ENCODE data around the gene INTS7.
"Not testable (repeated sequence)": the region's sequence is repeated elsewhere in the genome, so short reads cannot be mapped to it uniquely, and the experiment has no call there.

The INTS7 gene

GRCh38 chr1:212035835-212036605 is 663 bp upstream of the INTS7 start:
- no peak for DNase-seq

GRCh38 chr1:212034516-212035122 is 738 bp downstream of the INTS7 start:
- DNase-seq: peak; percentile 8

GRCh38 chr1:212030936-212031528 is 4.3 kb downstream of the INTS7 start:
- peak; percentile 39 for DNase-seq

- not testable (repeated sequence) for DNase-seq
These were observed 7.6 kb downstream of the INTS7 start for GRCh38 chr1:212027727-212028126.

GRCh38 chr1:212024469-212025149 is 10.7 kb downstream of the INTS7 start:
- DNase-seq: no peak

- not testable (repeated sequence) for DNase-seq
These were observed 12.4 kb downstream of the INTS7 start for GRCh38 chr1:212022908-212023307.

GRCh38 chr1:212021563-212021962 is 13.8 kb downstream of the INTS7 start:
- DNase-seq: no peak

GRCh38 chr1:212020975-212021374 is 14.4 kb downstream of the INTS7 start:
- no peak for DNase-seq

GRCh38 chr1:212013672-212014071 is 21.7 kb downstream of the INTS7 start:
- DNase-seq: no peak

- peak; percentile 78 for DNase-seq
These were observed 23.2 kb downstream of the INTS7 start for GRCh38 chr1:212012034-212012740.

GRCh38 chr1:212010004-212010403 is 25.4 kb downstream of the INTS7 start:
- DNase-seq: no peak

GRCh38 chr1:212009561-212009960 is 25.8 kb downstream of the INTS7 start:
- DNase-seq: no peak

- no peak for DNase-seq
These were observed 27.5 kb downstream of the INTS7 start for GRCh38 chr1:212007886-212008285.

- DNase-seq: no peak
These were observed 28.2 kb downstream of the INTS7 start for GRCh38 chr1:212007178-212007577.

GRCh38 chr1:212004895-212005608 is 30.3 kb downstream of the INTS7 start:
- no peak for DNase-seq

GRCh38 chr1:212002536-212002935 is 32.8 kb downstream of the INTS7 start:
- no peak for DNase-seq

- not testable (repeated sequence) for DNase-seq
These were observed 37.9 kb downstream of the INTS7 start for GRCh38 chr1:211997426-211997825.

GRCh38 chr1:211991695-211992094 is 43.7 kb downstream of the INTS7 start:
- no peak for DNase-seq

- DNase-seq: no peak
These were observed 48.6 kb downstream of the INTS7 start for GRCh38 chr1:211986628-211987254.

GRCh38 chr1:211985556-211986264 is 49.6 kb downstream of the INTS7 start:
- DNase-seq: no peak

- DNase-seq: no peak
These were observed 56.8 kb downstream of the INTS7 start for GRCh38 chr1:211978596-211978995.

Data from suppressor macrophage treated with lipopolysaccharide for 4 hours (primary cell).